ENCODE data around the gene SLC29A3. TPM values are rescaled to one million over a fixed set of nuclear protein-coding genes. Genes with fewer than 3 reads are reported as not detected.

Gene SLC29A3
- total and polyA plus RNA-seq, 2 experiments from 2014 or later, result 10.3 to 12.3 TPM

GRCh38 chr10:71349406-71349805 is 30.3 kb downstream of the SLC29A3 start:
- H3K4me2 ChIP-seq, result no peak overlapping the region
- H3K9me2 ChIP-seq (ENCODE audit: insufficient read depth), result no peaks in the 10 kb centered on the region
- no peak for DNase-seq (ENCODE audit: low spot score)
- Mint-ChIP-seq H3K4me1 (peaks cover 29% of the 10 kb centered on the region), H3K27ac (0 out of 2 replicates have a peak overlapping the region, but pooled peaks have one; percentile 1), H3K36me3 (ENCODE audit: low read depth) (peaks cover 3% of the 10 kb centered on the region; the same call in 1 of the 3 replicates), H3K4me3 (no peak overlapping the region), H3K9me3 (0 out of 3 replicates have a peak, but pooled peaks cover 4% of the 10 kb centered on the region), H3K27me3 (ENCODE audit: insufficient read depth, low read depth, poor library complexity) (peaks cover 12% of the 10 kb centered on the region)
- H3F3A ChIP-seq (replicated peaks; ENCODE audit: low read depth), result no peaks in the 10 kb centered on the region
- no peak overlapping the region for H2AFZ ChIP-seq
- ATAC-seq, result no peak
- no peak for TF ChIP-seq JUNB (IDR thresholded peaks at IDR 0.05; ENCODE audit: unreplicated experiment)
- no peak for TF ChIP-seq EZH2 (IDR thresholded peaks at IDR 0.05; ENCODE audit: low read depth, unreplicated experiment)
- no peak for TF ChIP-seq ZNF331 (CRISPR knock-in tag; IDR thresholded peaks at IDR 0.05; ENCODE audit: low read depth)
- TF ChIP-seq, protein P1, sequence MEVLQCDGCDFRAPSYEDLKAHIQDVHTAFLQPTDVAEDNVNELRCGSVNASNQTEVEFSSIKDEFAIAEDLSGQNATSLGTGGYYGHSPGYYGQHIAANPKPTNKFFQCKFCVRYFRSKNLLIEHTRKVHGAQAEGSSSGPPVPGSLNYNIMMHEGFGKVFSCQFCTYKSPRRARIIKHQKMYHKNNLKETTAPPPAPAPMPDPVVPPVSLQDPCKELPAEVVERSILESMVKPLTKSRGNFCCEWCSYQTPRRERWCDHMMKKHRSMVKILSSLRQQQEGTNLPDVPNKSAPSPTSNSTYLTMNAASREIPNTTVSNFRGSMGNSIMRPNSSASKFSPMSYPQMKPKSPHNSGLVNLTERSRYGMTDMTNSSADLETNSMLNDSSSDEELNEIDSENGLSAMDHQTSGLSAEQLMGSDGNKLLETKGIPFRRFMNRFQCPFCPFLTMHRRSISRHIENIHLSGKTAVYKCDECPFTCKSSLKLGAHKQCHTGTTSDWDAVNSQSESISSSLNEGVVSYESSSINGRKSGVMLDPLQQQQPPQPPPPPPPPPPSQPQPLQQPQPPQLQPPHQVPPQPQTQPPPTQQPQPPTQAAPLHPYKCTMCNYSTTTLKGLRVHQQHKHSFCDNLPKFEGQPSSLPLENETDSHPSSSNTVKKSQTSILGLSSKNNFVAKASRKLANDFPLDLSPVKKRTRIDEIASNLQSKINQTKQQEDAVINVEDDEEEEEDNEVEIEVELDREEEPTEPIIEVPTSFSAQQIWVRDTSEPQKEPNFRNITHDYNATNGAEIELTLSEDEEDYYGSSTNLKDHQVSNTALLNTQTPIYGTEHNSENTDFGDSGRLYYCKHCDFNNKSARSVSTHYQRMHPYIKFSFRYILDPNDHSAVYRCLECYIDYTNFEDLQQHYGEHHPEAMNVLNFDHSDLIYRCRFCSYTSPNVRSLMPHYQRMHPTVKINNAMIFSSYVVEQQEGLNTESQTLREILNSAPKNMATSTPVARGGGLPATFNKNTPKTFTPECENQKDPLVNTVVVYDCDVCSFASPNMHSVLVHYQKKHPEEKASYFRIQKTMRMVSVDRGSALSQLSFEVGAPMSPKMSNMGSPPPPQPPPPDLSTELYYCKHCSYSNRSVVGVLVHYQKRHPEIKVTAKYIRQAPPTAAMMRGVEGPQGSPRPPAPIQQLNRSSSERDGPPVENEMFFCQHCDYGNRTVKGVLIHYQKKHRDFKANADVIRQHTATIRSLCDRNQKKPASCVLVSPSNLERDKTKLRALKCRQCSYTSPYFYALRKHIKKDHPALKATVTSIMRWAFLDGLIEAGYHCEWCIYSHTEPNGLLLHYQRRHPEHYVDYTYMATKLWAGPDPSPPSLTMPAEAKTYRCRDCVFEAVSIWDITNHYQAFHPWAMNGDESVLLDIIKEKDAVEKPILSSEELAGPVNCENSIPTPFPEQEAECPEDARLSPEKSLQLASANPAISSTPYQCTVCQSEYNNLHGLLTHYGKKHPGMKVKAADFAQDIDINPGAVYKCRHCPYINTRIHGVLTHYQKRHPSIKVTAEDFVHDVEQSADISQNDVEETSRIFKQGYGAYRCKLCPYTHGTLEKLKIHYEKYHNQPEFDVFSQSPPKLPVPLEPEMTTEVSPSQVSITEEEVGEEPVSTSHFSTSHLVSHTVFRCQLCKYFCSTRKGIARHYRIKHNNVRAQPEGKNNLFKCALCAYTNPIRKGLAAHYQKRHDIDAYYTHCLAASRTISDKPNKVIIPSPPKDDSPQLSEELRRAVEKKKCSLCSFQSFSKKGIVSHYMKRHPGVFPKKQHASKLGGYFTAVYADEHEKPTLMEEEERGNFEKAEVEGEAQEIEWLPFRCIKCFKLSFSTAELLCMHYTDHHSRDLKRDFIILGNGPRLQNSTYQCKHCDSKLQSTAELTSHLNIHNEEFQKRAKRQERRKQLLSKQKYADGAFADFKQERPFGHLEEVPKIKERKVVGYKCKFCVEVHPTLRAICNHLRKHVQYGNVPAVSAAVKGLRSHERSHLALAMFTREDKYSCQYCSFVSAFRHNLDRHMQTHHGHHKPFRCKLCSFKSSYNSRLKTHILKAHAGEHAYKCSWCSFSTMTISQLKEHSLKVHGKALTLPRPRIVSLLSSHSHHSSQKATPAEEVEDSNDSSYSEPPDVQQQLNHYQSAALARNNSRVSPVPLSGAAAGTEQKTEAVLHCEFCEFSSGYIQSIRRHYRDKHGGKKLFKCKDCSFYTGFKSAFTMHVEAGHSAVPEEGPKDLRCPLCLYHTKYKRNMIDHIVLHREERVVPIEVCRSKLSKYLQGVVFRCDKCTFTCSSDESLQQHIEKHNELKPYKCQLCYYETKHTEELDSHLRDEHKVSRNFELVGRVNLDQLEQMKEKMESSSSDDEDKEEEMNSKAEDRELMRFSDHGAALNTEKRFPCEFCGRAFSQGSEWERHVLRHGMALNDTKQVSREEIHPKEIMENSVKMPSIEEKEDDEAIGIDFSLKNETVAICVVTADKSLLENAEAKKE (CRISPR knock-in tag; IDR thresholded peaks at IDR 0.05), result no peak
- no peak for TF ChIP-seq EZH2phosphoT487 (IDR thresholded peaks at IDR 0.05; ENCODE audit: unreplicated experiment)
- TF ChIP-seq NANOG (IDR thresholded peaks at IDR 0.05; ENCODE audit: borderline replicate concordance), result no peak
- TF ChIP-seq, protein P2, sequence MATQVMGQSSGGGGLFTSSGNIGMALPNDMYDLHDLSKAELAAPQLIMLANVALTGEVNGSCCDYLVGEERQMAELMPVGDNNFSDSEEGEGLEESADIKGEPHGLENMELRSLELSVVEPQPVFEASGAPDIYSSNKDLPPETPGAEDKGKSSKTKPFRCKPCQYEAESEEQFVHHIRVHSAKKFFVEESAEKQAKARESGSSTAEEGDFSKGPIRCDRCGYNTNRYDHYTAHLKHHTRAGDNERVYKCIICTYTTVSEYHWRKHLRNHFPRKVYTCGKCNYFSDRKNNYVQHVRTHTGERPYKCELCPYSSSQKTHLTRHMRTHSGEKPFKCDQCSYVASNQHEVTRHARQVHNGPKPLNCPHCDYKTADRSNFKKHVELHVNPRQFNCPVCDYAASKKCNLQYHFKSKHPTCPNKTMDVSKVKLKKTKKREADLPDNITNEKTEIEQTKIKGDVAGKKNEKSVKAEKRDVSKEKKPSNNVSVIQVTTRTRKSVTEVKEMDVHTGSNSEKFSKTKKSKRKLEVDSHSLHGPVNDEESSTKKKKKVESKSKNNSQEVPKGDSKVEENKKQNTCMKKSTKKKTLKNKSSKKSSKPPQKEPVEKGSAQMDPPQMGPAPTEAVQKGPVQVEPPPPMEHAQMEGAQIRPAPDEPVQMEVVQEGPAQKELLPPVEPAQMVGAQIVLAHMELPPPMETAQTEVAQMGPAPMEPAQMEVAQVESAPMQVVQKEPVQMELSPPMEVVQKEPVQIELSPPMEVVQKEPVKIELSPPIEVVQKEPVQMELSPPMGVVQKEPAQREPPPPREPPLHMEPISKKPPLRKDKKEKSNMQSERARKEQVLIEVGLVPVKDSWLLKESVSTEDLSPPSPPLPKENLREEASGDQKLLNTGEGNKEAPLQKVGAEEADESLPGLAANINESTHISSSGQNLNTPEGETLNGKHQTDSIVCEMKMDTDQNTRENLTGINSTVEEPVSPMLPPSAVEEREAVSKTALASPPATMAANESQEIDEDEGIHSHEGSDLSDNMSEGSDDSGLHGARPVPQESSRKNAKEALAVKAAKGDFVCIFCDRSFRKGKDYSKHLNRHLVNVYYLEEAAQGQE (IDR thresholded peaks at IDR 0.05; ENCODE audit: unreplicated experiment), result no peak
- TF ChIP-seq CREB1 (CRISPR knock-in tag; IDR thresholded peaks at IDR 0.05; ENCODE audit: low read depth), result no peak
- TF ChIP-seq ZNF114 (CRISPR knock-in tag; IDR thresholded peaks at IDR 0.05), result no peak
- H3K27ac ChIP-seq (ENCODE audit: low read depth), result no peak overlapping the region
- H3K36me3 ChIP-seq (ENCODE audit: insufficient read depth), result no peaks in the 10 kb centered on the region
- H3K4me3 ChIP-seq, result no peak overlapping the region
- peaks cover 13% of the 10 kb centered on the region for H3K4me1 ChIP-seq (ENCODE audit: insufficient read depth)
- no peaks in the 10 kb centered on the region for H4K20me1 ChIP-seq (replicated peaks; ENCODE audit: insufficient read depth)
- H3K79me2 ChIP-seq (replicated peaks; ENCODE audit: insufficient read depth), result no peaks in the 10 kb centered on the region
- H3K27me3 ChIP-seq (ENCODE audit: insufficient read depth), result no peaks in the 10 kb centered on the region

Measured in GM23338 (cell line).